SH-SY5Y (cell line): ENCODE measurements around the gene ADAMTS3.

Experiments used
- GATA2 ChIP-seq: IDR thresholded peaks from 2 replicates; pipeline ENCODE4 v1.6.1; 2011; ENCODE audit warnings: mild to moderate bottlenecking, low read depth, low read length
- GATA3 ChIP-seq: IDR thresholded peaks from 2 replicates; pipeline ENCODE4 v1.6.1; 2011; ENCODE audit warnings: low read depth, mild to moderate bottlenecking, low read length, moderate library complexity

DNA sequence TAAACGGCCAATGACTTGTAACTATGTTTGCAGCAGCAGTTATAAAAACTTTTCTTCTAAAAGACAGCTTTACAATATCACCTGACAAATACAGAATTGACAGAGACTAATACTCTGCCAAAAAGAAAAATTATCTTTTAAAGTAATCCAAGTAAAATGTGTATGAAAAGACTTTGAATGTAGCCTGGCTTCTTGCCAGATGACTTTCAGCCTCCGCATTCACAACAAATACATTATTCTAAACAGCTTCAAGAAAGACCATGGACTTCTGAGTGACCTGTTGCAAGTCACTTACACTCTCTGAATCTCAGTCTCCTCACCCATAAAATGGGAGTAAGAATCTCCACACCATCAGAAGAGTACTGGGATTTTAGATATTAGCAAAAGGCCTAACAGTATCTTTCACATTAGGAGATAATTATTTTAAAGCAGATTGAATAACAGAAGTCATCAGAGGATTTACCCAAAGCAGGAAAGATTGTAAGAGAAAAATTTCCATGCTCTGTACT is 2.5 kb downstream of the ADAMTS3 start:
- no peak for TF ChIP-seq GATA2
- no peak for TF ChIP-seq GATA3
